OCI-LY1 (cell line): ENCODE results near the gene GJB3.

Experiments used
- CTCF ChIP-seq: fragments of 200-600 bp; sonication (generic), shearing (Covaris generic); IDR thresholded peaks from 2 replicates; pipeline ENCODE4 v1.5.1; 2017; ENCODE audit warnings: mild to moderate bottlenecking, antibody characterized with exemption, low read length, moderate library complexity, mixed read lengths
- EZH2 ChIP-seq: fragments of 200-600 bp; sonication (generic), shearing (Covaris generic); IDR thresholded peaks from 2 replicates; pipeline ENCODE4 v1.8.0; 2017; ENCODE audit warnings: borderline replicate concordance, mixed run types, mild to moderate bottlenecking, antibody characterized with exemption, low read length, moderate library complexity, mixed read lengths

GRCh38 chr1:34779526-34779925, 1.5 kb upstream of the GJB3 start:
- TF ChIP-seq CTCF, result no peak
- TF ChIP-seq EZH2, result no peak
